ENCODE results near the gene ST6GAL1.

GRCh38 chr3:186997061-186997460 is 66.7 kb downstream of the ST6GAL1 start:
- TF ChIP-seq POLR2A (IDR thresholded peaks at IDR 0.05) (no peak), CTCF (IDR thresholded peaks at IDR 0.05) (no peak)
